SK-N-SH (cell line): ENCODE measurements around the gene TPP1.
A peak's percentile ranks its signal among the peaks of the same experiment; 100 is the strongest.

Source experiments
- EZH2phosphoT487 ChIP-seq: fragments of 200-600 bp; sonication (generic); IDR thresholded peaks from 2 replicates; pipeline ENCODE4 v1.6.1; 2017; ENCODE audit warnings: low read depth, mixed run types, mild to moderate bottlenecking, antibody characterized with exemption, moderate library complexity, borderline replicate concordance
- JUND ChIP-seq: IDR thresholded peaks from 2 replicates; pipeline ENCODE4 v1.4.0; 2012
- MXI1 ChIP-seq: IDR thresholded peaks from 2 replicates; pipeline ENCODE4 v1.6.1; 2012; ENCODE audit warnings: mild to moderate bottlenecking, low read depth, low read length, improper control_type of control experiment
- NRF1 ChIP-seq: IDR thresholded peaks from 2 replicates; pipeline ENCODE4 v1.6.1; 2012; ENCODE audit warnings: low read depth, mild to moderate bottlenecking, low read length
- POLR2AphosphoS5 ChIP-seq: IDR thresholded peaks from 2 replicates; pipeline ENCODE4 v1.6.1; 2012; ENCODE audit warnings: low read depth, low read length
- RAD21 ChIP-seq: IDR thresholded peaks from 2 replicates; pipeline ENCODE4 v1.6.1; 2012; ENCODE audit warnings: mild to moderate bottlenecking, low read length
- RCOR1 ChIP-seq: fragments of 150-350 bp; IDR thresholded peaks from 2 replicates; pipeline ENCODE4 v1.6.1; 2017; ENCODE audit warnings: antibody characterized with exemption, low read length
- YY1 ChIP-seq: IDR thresholded peaks from 2 replicates; pipeline ENCODE4 v1.4.0; 2012; ENCODE audit warnings: low read depth, mild to moderate bottlenecking
- TF ChIP-seq, protein P1 (sequence below): fragments of 200-600 bp; sonication (generic); IDR thresholded peaks from 2 replicates; pipeline ENCODE4 v1.6.1; 2017; ENCODE audit warnings: antibody characterized with exemption, mild to moderate bottlenecking, moderate library complexity

DNA sequence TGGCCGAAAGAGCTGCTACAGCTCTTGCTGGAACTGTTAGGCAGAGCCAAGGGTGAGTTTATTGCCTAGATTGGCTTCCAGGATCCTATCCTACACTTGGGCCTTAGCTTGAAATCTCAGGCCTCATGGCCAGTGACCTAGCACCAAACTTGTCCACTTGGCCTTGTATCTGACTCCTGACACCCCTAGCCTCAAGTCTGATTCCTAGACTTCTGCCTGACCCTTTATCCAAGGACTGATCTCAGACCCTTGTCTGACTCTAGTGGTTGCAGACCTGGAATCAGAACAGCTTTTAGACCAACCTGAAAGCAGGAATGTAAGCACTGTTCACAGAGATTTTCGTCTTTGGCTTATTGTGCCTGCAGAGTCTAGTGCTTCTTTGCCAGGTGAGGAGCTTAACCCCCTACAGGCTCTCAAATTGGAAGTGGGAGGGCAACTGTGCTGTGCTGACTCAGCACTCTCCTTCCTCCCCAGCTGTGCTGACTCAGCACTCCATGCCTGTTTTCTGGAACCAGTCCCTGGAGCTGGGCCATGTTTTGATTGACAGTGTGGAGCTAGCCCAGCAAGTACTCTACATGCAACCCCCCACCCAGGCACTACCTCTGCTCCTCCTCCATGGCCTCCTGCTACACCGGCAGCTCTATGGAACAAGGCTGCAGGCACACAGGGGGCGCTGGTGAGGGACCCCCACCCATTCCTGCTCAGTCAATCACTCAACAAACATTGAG is 50.9 kb downstream of the TPP1 start:
- TF ChIP-seq YY1 (no peak), RAD21 (no peak), EZH2phosphoT487 (no peak), MXI1 (no peak), NRF1 (no peak), JUND (no peak), RCOR1 (no peak), POLR2AphosphoS5 (peak; percentile 41; the same call in 1 of the 2 replicates)
- TF ChIP-seq, protein P1, sequence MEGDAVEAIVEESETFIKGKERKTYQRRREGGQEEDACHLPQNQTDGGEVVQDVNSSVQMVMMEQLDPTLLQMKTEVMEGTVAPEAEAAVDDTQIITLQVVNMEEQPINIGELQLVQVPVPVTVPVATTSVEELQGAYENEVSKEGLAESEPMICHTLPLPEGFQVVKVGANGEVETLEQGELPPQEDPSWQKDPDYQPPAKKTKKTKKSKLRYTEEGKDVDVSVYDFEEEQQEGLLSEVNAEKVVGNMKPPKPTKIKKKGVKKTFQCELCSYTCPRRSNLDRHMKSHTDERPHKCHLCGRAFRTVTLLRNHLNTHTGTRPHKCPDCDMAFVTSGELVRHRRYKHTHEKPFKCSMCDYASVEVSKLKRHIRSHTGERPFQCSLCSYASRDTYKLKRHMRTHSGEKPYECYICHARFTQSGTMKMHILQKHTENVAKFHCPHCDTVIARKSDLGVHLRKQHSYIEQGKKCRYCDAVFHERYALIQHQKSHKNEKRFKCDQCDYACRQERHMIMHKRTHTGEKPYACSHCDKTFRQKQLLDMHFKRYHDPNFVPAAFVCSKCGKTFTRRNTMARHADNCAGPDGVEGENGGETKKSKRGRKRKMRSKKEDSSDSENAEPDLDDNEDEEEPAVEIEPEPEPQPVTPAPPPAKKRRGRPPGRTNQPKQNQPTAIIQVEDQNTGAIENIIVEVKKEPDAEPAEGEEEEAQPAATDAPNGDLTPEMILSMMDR, result peak; percentile 25; the same call in 1 of the 2 replicates
